Activated naive CD4-positive, alpha-beta T cell treated with anti-CD3 and anti-CD28 coated beads, Interleukin-2, amount 50 U/mL, for 16 hours (primary cell): ENCODE data around the gene KCNQ1OT1.

Experiments used
- DNase-seq: peaks from one replicate; pipeline ENCODE4 v3.0.0-alpha.2; 2020

KCNQ1OT1 gene

DNA sequence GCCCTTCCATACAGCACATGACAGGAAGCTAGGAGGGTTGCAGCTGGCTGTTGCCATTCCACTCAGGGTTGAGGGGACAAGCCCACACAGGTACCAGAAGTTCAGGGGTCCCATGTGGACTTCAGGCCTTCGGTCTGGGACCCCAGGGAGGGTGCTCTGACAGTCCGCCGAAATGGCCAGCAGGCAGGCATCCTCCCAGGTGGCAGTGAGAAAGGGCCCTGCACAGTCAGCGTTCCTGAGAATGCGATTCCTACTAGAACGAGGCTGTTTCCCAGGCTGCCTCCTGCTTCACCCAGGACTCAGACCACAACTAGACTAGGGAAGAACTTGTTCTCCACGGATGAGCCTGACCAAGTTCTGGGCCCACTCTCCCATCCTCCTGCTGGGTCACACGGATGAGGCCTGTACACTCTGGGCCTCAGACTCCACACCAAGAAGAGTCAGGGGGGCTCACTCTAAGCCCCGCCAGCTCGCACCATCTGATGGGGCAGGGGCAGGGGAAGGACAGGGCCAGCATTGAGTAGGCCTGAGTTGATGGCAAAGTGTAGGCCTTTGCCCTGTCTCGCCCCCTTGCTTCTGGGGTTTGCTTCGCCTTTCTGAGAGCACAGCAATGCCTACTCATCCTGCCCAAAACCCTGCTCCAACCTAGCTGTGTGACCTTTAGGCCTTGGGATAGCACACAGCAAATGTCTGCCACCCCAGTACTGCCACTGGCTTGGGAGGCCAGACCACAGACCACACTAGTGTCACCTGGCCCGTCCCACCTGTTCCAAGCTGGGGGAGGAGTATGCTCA lies 14.0 kb downstream of the KCNQ1OT1 start:
- DNase-seq, result no peak

DNA sequence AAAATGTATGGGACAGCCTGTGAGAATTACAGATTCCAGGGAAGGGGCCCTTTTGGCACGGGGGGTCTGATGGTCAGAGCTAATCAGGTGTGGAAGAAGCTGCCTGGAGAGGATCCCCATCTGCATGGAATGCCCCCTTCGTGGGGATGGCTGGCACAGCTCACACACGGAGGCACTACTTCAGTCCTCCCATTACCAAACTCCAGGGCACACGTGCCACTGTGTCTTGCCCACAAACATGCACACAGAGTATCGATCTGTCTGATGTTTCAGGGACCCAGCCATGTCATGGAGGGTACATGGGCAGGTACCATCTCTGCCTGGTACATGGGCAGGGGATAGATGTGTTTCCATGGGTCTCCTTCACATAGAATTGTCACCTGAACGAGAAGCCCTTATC lies 14.7 kb downstream of the KCNQ1OT1 start:
- DNase-seq, result no peak

DNA sequence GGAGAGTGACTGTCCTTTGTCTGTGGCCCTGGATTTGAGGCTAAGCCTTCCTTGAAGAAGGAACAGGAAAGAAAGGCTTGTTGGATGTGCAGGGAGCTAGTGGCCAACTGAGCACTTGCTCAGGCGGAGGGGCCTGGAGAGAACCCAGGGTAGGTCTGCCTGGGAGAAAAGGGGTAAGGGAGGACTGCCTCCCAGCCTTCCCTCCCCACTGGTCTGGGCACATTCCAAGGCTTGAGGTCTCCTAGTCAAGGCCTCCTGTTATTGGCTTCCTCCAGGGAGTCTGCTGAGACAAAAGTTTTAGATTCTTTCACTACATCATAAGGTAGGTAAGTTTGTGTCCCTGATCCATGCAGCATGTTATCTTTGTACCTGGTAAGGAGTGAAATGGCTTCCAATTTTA lies 15.2 kb downstream of the KCNQ1OT1 start:
- no peak for DNase-seq

DNA sequence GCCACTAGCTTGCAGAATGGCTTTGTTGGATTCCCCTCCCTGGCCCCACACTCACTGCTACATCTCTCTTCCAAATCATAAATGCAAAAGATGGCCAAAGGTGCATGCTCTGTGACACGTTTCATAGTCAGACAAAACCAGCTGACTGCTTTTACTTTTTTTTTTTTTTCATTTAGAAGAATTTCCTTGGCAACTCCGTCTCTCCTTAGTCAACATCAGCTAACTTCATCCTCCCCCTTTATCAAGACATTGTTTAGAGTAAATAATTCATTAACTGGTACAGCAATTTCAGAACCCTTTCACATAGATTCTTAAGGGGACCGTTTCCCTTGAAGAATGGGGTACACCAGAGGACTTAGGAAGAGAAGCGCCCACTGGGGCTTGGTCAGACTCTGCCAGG lies 16.0 kb downstream of the KCNQ1OT1 start:
- DNase-seq, result no peak

DNA sequence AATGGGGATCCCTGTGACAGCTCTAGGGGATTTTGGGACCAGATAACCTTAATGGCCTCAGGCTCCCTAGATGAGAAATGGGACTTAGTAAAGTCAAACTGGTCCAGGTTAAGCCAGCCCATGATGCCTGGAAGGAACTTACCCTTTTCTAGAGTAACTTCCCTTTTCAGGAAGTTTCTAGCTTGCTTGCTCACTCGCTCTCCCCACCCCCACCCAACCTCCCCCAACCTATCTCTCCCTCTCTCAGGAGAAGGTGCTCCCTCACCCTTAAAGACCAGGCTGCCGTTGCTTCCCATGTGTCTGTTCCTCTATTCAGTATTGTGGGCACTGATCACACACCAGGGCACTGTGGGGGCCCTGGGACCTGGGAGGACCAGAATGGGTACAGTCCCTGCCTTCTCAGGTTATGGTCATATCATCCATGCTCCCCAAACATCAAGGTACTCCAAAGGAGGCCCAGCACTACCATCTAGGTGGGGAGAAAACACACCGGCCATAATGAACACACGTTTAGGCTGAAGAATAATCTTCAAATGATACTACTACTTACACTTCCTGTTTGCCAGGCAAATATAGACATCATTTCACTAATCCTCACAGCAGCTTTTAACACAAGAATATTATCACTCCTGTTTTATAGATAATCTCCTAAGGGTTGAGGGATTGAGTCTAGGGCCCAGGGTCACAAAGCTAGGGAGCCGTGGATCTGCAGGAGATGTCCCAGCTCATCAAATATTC lies 18.2 kb downstream of the KCNQ1OT1 start:
- DNase-seq, result no peak

DNA sequence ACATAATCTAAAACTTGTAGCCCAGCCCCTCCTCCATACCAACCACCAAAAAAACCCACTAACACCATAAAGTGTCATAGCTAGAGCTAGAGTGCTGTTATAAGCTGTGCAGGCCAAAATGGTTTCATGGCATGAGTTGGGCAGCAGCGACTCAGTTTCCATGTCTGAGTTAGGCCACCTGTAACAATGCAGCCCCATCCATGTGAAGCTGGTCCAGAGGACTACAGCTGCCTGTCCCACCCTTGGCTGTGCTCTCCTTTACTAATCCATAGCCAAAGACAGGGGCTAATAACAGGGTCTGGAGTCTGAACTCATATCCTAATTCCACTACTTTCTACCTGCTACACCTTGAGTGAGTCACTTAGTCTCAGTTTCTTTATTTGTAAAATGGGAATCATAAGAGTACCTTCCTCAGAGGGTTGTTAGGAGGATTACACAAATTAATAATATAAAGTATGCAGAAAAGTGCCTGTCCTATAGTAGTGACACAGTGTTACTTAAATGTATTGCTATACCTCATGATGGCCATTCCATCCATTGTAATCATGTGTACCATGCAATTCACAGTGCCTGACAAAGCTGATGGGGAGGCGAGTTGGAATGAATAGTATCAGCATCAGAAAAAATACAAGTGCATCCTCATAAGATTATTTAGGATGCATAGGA lies 20.6 kb downstream of the KCNQ1OT1 start:
- no peak for DNase-seq

DNA sequence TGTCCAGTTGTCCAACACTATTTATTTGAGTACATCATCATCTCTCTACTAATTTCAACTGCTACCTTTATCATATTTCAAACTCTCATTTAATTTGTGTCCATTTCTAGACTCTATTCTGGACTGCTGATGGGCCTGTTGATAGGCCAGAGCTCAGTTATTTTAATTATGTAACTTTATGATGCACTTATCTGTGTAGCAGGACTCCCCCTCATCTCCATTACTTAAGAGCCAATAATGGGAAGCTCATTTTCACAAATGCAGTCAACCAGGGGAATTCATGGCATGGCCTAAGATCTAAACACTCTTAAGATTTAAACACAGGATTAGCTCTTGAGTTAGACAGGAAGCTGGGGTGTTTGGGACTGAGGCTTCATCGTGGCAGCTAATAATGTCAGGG lies 21.4 kb downstream of the KCNQ1OT1 start:
- no peak for DNase-seq

DNA sequence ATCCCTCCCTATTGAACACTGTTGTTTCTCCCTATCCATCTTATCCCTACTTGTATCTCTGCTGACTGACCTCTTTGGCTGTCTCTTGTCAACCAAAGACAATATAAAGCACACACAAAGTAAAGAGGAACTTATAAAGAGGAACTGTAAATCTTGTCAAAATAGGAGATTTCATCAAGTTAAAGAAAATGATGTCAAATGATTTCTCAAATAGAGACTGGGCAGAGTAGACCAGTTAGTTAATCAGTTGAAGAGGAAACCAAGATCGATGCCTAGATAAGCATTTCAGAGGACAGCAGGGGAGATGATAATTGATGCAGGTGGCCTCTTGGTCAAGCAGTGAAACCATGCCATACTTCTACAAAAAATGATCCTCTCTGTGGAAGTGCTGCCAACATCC lies 22.7 kb downstream of the KCNQ1OT1 start:
- no peak for DNase-seq

DNA sequence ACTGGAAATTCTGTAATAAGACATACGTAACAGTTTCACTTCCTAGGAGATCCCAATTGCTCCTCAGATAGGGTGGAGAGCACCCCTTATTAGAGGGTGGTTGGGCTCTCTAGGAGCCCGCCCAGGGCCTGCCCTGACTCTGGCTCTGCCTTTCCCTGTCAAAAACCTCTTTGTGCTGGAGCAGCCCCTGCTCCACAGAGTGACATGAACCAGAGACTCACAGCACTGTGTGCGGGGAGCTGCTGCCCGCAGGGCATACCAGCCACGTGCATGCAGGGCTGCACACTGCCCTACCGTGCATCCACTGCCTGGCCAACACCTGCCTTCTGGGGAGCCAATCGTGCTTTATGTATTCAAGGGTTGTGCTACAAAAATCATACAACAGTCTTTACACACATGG lies 24.3 kb downstream of the KCNQ1OT1 start:
- no peak for DNase-seq

DNA sequence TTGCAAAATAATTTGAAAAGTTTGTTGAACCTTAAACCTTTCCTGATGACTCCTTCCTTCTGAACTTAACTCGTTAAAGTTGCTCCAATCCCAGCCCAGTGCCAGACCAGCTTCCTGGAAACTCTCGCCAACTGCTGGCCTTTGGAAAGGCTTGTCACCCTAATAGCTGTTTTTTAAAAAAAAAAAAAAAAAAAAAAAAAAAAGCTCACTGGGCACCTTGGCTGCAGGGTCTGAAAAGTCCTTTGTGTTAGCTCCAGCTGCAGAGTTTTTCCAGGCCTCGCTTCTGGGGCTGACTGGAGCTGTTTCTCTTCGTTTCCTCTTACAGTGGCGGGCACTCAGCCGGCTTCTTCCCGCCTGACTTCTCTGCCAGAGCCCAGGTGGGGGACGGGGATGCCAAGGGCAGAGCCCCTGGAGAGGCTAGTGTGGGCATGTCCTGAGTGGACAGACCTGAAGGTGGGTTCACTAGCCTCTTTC lies 25.1 kb downstream of the KCNQ1OT1 start:
- no peak for DNase-seq

DNA sequence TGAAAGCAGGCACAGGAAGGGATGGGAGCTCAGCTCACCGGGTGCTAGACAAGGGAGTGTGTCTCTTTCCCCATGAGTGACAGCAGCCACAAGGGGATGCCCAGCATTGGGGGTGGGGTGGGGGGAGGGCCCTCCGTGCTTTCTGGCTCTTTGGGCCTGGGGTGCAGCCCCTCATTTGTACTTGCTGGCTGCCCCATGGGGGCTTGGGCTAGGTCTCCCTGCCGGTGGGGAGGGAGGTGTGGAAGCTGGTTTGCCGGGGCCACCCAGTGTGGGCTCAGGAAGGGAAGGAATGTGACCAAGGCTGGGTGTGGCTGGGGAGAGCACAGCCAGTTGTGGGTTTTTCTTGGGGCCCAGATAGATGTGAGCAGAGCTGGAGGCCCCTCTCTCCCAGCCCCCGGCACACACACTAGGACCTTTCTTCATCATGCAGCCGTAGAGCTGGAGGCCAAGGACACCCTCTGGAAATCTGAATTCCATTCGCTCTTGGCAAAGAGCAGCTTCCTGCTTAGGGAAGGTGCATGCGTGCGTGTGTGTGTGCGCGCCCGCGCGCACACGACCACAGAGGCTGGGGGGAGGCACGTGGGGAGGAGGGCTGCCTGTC lies 25.8 kb downstream of the KCNQ1OT1 start:
- DNase-seq, result no peak

DNA sequence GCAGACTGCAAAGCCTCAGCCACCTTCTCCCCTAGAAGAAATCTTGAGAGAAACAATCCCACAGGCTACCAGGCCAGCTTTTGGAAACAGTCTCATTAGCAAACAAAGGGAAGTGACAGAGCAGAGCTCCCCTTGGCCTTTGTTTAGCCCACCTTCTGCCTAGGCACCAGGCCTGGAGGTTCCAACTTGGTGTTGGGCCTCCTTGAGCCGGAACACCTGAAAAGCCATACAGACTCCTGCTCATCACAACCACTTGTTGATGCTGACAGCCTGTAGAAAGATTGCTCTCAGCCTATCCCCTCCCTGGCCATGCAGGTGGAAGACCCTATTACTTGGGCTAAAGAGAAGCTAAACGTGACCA lies 26.6 kb downstream of the KCNQ1OT1 start:
- DNase-seq, result no peak

DNA sequence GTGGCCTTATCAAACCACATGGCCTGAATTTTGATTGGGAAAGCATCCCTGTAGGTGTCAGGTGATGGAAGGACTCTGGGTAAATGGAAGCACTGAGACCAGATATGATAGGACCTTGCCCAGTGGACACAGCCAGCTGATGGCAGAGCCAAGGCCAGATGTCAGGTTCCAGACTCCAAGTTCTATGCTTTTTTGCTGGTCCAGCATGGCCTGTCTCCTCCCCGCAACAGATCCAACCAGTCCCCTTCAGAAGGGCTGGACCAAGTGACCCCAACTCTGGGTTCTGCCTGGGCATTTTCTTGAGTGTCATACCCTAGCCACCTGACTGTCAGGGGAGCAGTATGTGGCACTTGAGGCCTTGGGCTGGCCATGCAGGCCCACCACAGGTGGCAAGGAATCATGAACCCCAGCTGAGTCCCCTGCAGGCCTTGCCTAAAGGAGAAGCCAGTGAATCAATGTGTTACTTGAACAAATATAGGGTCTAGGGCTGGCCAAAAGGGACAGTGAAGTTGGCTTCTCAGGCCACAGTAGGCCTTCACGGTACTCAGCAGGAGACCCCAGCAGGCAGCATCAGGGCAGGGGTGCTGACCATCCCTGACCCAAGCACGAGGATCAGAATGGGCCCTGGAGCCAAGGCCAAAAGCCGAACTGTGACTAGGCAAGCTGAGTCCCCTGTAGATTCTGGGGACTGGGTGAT lies 27.1 kb downstream of the KCNQ1OT1 start:
- DNase-seq, result no peak

DNA sequence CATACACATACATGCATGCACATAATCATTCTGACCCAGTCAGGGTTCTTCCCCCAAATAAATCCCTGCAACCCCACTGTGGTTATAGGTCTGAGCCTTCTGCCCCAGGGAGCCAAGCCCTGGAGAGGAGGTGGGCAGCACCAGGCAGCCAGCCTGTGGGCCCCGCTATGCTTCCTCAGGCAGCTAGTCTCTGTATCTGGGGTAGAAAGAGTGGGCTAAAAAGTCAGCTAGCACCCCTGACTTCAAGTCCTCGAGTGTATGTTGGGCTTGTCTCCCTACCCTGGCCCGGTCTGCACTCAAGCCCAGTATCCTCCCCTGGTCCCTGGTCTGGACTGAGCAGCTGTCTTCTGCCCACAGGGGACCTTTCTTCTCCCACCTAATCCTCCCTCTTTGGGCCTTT lies 28.0 kb downstream of the KCNQ1OT1 start:
- no peak for DNase-seq

DNA sequence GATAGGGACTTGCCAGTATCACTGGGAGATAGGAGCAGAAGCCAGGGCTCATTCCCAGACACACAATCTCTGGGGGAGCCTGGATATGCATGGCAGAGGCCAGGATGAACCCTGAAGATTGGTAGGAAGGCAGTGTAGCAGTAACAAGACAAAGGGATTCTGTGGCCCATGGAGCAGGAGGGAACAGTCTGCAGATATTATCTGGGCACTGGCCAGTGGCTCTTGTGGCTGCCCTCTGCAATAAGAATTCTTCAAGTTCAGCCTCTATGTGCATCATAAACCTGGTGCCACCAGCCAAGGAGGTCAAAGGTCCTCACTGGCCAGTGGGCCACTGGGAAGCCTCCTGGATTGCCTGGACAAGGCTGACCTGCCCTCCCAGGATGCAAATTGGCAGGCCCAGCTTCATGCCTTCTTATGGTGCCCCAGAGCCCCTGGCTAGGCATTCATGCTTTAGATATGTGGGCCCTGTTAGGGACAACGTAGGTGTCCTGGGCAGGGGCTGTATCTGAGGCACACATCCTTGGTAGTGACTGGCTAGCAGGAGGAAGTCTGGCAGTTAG lies 29.2 kb downstream of the KCNQ1OT1 start:
- no peak for DNase-seq

DNA sequence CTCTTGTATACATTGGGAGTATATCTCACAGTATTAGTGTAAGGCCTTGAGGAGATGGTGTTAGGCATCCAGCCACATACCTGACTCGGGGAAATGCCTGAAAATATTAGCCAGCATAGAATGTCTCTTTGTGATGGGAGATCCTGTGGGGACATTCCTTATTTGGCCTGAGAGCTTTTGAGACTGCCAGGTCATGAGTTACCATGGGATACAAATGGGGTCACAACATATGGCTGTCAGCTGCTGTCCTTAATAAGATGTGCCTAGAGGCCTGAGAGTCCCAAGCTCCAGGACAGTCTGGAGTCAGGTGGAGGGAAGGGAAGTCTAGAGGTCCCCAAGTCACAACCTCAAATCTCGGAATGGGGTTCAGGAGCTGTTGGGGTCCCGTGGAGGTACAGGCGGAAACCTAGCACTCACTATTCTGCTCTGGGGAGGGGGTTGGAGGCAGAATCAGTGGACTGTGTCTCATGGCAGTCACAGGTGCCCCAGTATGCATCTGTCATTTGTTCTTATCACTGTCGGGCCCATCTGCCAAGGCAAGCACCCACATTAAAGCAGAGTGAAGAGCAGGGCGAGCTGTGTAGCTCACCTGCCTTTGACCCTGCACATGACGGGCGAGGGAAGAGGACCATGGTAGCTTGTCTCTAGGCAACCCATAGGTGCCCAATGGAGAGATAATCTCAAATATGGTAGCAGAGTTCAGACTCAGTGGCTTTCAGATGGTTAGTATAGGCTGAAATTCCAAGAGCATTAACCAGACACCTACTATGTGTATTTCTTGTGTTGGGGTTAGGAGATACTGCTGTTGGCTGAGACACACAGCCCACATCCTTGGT lies 29.9 kb downstream of the KCNQ1OT1 start:
- DNase-seq, result no peak

DNA sequence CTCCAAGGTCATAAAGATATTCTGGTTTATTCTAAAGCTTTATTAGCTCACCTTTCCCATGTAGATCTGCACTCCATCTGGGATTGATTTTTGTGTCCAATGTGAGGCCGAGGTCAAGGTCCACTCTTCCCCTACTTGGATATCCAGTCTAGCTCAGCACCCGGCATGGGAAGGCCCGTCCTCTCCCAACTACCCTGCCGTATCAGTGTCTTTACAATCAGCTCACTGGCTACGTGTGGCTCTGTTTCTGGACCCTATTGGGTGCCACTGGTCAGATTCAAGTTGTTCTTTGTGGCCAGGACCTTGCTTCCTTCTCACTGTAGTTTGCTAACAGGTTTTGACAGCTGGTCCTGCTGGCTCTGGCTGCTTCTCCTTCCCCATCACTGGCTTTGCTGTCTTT lies 30.9 kb downstream of the KCNQ1OT1 start:
- DNase-seq, result no peak

DNA sequence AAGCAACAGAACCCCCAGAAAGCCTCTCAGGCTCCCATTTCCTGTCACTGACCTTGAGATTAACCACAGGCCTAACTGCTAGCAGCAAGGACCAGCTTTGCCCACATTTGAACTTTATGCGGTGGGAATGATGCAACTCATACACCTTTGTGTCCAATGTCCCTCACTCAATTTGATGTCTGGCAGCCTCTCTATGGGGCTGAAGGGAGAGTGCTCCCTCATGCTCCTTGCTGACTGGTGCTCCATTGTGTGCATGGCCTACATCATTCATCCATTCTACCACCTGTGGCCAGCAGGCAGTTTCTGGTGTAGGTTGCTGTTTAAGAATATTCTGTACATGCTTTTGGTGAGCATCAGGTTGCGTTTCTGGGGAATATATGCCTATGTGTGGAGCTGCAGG lies 31.9 kb downstream of the KCNQ1OT1 start:
- no peak for DNase-seq

DNA sequence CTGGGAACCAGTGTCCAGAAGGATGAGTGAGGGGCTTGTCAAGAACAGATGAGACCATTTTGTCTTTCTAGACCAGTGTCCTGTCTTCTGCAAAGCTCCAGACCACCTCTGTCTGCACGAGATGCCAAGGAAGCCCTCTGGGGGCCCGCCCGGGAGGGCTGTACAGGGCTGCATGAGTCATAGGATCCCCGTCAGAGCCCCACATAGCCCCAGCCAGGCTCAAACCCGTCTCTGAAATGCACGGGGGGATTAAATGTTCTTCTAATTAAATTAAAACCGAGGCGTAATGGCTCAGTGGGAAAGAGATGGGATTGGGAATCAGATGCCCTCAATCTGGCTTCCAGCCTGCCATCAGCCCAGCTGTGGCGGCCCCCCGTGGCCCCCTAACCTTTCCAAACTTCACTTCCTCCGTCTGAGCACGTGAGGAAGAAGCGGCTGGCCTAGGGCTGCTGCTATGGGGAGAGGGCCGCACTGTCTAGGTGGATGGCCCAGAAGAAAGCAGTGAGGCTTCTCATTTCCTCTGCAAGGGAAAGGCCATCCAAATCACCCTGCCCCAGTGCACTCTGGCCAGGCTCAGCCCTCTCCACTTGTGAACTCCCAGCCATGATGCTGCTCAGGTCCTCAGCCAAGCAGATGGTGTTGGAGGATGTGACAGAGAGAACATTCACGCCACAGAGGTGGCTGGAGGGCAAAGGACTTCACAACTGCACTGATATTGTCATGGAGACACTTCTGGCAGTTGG lies 32.8 kb downstream of the KCNQ1OT1 start:
- no peak for DNase-seq

DNA sequence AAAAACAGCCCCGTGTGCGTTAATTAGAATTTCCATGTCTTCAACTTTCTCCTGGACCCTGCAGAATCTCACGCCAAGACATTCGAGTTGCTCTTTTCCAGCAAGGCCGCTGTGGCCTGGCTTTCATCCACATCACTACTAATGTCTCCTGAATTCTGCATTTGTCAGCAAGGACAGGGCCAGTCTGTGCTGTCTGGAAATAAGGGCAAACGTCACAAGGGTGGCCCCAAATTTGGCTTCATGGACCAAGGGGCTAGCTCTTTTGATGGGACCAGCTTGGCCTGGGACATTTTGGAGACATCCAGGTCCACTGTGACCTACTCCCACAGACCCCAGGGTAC lies 33.4 kb downstream of the KCNQ1OT1 start:
- DNase-seq, result no peak
